Parathyroid adenoma (tissue), 2 donors: Measurements from ENCODE around the gene PTGER2.

Source experiments
- H2AFZ ChIP-seq: fragments of 300-600 bp; sonication (generic); one replicate; pipeline ENCODE4 v1.7.0; 2017; ENCODE audit warnings: antibody characterized with exemption, mild to moderate bottlenecking
- H3K27ac ChIP-seq: fragments of 300-600 bp; sonication (generic); one replicate; pipeline ENCODE4 v1.7.0; 2017
- H3K27me3 ChIP-seq: fragments of 300-600 bp; sonication (generic); one replicate; pipeline ENCODE4 v1.7.0; 2017; ENCODE audit warnings: low read length; ENCODE audit not compliant: control insufficient read depth, insufficient read depth
- H3K36me3 ChIP-seq: fragments of 300-600 bp; sonication (generic); one replicate; pipeline ENCODE4 v1.7.0; 2017; ENCODE audit warnings: low read length; ENCODE audit not compliant: control insufficient read depth, insufficient read depth
- H3K4me1 ChIP-seq: fragments of 300-600 bp; sonication (generic); one replicate; pipeline ENCODE4 v1.7.0; 2017; ENCODE audit warnings: control low read depth
- H3K4me2 ChIP-seq: fragments of 300-600 bp; sonication (generic); one replicate; pipeline ENCODE4 v1.7.0; 2017; ENCODE audit warnings: low read length
- H3K4me3 ChIP-seq: fragments of 300-600 bp; sonication (generic); one replicate; pipeline ENCODE4 v1.7.0; 2017; ENCODE audit warnings: low read depth, low read length
- H3K79me2 ChIP-seq: fragments of 300-600 bp; sonication (generic); one replicate; pipeline ENCODE4 v1.7.0; 2017; ENCODE audit warnings: control low read depth
- H3K9ac ChIP-seq: fragments of 300-600 bp; sonication (generic); one replicate; pipeline ENCODE4 v1.7.0; 2017; ENCODE audit warnings: mild to moderate bottlenecking
- H3K9me3 ChIP-seq: fragments of 300-600 bp; sonication (generic); one replicate; pipeline ENCODE4 v1.7.0; 2017; ENCODE audit warnings: low read length; ENCODE audit not compliant: control insufficient read depth
- TF ChIP-seq, protein P1 (sequence below): fragments of 300-600 bp; sonication (generic); IDR thresholded peaks from one replicate; pipeline ENCODE4 v1.7.0; 2017; ENCODE audit warnings: antibody characterized with exemption, mild to moderate bottlenecking
- donor health status: primary hyperparathyroidism.

The PTGER2 gene

DNA sequence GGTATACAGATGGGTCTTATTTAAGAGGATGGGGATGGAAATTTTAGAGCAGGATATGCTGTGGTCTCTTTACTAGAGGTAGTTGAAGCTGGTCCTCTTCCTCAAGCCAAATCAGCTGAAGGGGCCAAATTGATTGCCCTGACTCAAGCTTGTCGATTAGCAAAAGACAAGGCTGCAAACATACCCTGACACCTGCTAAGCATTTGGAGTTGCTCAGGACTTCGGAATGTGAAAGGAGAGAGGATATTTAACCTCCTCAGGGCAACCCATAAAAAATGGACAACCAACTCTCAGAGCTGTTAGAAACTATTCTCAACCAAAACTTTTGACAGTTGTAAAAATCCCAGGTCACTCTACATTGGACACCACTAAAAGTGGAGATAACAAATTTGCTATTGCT is 31.0 kb upstream of the PTGER2 start:
- Histone ChIP-seq H2AFZ (no peak overlapping the region), H3K4me3 (no peak overlapping the region), H3K4me2 (no peak overlapping the region), H3K9me3 (no peaks in the 10 kb centered on the region), H3K79me2 (no peaks in the 10 kb centered on the region), H3K4me1 (no peaks in the 10 kb centered on the region), H3K27me3 (no peaks in the 10 kb centered on the region), H3K27ac (no peak overlapping the region), H3K36me3 (no peaks in the 10 kb centered on the region), H3K9ac (no peak overlapping the region)
- TF ChIP-seq, protein P1, sequence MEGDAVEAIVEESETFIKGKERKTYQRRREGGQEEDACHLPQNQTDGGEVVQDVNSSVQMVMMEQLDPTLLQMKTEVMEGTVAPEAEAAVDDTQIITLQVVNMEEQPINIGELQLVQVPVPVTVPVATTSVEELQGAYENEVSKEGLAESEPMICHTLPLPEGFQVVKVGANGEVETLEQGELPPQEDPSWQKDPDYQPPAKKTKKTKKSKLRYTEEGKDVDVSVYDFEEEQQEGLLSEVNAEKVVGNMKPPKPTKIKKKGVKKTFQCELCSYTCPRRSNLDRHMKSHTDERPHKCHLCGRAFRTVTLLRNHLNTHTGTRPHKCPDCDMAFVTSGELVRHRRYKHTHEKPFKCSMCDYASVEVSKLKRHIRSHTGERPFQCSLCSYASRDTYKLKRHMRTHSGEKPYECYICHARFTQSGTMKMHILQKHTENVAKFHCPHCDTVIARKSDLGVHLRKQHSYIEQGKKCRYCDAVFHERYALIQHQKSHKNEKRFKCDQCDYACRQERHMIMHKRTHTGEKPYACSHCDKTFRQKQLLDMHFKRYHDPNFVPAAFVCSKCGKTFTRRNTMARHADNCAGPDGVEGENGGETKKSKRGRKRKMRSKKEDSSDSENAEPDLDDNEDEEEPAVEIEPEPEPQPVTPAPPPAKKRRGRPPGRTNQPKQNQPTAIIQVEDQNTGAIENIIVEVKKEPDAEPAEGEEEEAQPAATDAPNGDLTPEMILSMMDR: no peak

DNA sequence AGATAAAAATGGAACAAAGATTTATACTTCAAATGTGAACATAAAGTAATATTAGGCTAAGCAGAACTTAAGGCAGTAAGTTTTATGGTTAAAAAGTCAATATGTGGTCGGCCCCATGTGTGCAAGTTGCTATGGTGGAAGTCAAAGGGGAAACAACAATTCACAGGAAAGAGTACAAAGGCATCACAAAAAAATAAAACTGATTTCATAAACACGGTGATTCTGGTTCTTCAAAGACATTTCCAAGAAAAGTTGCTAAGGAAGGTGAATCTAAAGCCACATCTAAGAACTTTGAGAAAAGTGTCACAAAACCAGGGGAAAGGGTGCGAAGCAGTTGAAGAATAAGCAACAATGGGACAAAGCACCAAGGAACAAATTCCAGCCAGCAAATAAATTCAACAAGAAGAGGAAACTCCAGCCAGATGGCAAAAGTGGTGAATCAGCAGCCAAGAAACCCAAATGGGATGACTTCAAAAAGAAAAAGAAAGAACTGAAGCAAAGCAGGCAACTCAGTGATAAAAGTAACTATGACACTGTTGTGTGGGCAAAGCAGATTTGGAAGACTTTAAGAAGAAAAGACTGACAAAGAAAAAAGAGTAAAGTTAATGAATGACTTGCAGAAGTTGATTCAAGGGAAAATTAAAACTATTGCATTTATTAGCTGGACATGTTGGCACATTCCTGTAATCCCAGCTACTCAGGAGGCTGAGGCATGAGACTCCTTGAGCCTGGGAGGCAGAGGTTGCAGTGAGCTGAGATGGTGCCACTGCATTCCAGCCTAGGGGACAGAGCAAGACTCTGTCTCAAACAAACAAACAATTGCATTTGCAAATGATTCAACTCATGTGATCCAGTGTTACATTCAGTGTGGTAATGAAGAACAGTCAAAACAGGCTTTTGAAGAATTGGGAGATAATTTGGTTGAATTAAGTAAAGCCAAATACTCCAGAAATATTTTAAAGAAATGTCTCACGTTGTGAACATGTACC is 27.2 kb upstream of the PTGER2 start:
- Histone ChIP-seq H3K9me3 (no peaks in the 10 kb centered on the region), H3K4me1 (no peaks in the 10 kb centered on the region), H3K79me2 (no peaks in the 10 kb centered on the region), H3K9ac (no peak overlapping the region), H3K4me3 (no peak overlapping the region), H3K36me3 (no peaks in the 10 kb centered on the region), H3K27ac (no peak overlapping the region), H3K4me2 (no peak overlapping the region), H2AFZ (no peak overlapping the region), H3K27me3 (no peaks in the 10 kb centered on the region)
- TF ChIP-seq, protein P1: no peak

DNA sequence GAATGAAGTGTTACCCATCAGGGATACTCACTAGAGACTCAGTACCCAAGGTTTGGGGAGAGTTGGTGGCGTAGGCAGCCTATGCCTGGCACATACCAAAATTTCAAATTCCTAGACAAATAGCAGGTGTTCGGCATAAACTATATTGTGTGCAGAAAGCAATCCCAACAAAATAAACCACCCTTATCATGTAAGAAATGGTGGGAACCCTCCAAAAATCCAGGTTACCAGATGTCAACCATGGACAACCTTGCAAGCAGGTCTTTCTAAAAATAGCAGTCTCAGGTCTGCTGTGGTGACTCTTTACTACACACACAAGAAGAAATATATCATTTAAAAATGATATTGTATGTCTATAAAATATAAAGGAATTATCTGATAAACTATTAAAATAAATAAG is 17.7 kb upstream of the PTGER2 start:
- Histone ChIP-seq H3K27ac (no peak overlapping the region), H3K79me2 (no peaks in the 10 kb centered on the region), H3K4me3 (no peak overlapping the region), H3K4me2 (no peak overlapping the region), H3K9me3 (no peaks in the 10 kb centered on the region), H3K4me1 (no peaks in the 10 kb centered on the region), H3K36me3 (no peaks in the 10 kb centered on the region), H3K9ac (no peak overlapping the region), H3K27me3 (no peaks in the 10 kb centered on the region), H2AFZ (no peak overlapping the region)
- TF ChIP-seq, protein P1: no peak

DNA sequence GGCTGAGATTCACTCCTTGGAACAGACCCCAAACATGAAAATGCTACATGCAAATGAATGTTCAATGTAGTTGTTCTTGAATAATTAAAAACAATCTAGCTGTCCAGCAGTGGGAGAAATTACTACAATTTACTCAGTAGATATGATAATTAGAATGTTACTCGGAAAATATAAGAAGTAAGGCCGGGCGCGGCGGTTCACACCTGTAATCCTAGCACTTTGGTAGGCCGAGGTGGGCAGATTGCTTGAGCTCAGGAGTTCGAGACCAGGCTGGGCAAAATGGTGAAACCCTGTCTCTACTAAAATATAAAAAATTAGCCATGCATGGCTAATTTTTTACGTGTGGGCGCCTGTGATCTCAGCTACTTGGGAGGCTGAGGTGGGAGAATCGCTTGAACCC is 15.3 kb upstream of the PTGER2 start:
- no peak overlapping the region for H3K4me2 ChIP-seq
- H3K79me2 ChIP-seq: no peaks in the 10 kb centered on the region
- H3K9me3 ChIP-seq: no peaks in the 10 kb centered on the region
- H3K4me3 ChIP-seq: no peak overlapping the region
- H3K27ac ChIP-seq: no peak overlapping the region
- no peaks in the 10 kb centered on the region for H3K4me1 ChIP-seq
- H3K27me3 ChIP-seq: no peaks in the 10 kb centered on the region
- TF ChIP-seq, protein P1: no peak
- H3K36me3 ChIP-seq: no peaks in the 10 kb centered on the region
- H2AFZ ChIP-seq: no peak overlapping the region
- H3K9ac ChIP-seq: no peak overlapping the region
